HG03095 (cell line): ENCODE measurements around the gene DDX23.
A peak's percentile ranks its signal among the peaks of the same experiment; 100 is the strongest.
"Not testable (repeated sequence)": the region's sequence is repeated elsewhere in the genome, so short reads cannot be mapped to it uniquely, and the experiment has no call there.

Experiments
- ATAC-seq: cut with Tn5 transposase; IDR thresholded peaks from one replicate; pipeline ENCODE4 v1.9.1; 2021; ENCODE audit warnings: moderate library complexity; ENCODE audit not compliant: unreplicated experiment

Gene DDX23

DNA sequence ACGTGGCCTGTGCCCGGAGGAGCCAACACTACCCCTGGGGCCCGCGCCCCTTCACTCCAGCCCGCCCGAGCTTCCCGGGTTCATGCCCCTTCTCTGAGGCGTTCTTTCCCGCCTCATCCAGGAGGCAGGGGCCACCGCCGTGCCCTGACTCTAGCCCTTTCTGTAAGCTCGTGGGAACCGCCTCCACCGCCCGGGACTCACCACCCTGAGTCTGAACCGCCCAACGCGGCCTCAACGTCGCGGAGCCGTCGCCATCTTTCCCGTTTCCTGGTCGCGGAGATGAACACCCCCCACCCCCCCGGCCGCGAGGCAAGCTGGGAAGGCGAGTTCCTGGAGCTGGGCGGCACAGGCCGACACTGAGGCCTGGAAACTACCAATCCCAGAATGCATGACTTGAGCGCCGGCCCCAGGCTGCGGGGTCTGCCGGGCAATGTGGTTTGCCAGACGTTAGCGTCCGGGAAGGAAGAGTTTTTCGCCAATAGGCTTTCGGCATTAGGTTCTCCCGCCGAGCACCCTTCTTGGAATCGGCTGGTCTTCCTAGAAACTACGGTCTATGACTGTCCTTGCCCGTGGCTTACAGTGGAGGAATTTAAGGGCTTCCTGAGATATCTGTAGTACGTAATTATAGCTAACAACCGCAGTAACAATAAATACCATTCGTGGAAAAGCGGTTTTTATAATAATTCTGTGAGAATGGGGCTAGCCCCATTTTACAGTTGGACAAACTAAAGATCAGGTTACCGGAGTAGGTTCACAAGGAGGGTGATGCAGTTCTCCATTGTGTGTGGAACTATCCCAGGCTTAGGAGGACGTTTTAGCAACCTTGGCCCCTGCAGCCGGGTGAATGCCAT lies at the start of gene DDX23:
TSS of gene DDX23 (minus strand) at position 281 of the 851 bp plus-strand sequence. CDS start 6,381 bp downstream, outside the sequence.
- ATAC-seq: peak; percentile 93

DNA sequence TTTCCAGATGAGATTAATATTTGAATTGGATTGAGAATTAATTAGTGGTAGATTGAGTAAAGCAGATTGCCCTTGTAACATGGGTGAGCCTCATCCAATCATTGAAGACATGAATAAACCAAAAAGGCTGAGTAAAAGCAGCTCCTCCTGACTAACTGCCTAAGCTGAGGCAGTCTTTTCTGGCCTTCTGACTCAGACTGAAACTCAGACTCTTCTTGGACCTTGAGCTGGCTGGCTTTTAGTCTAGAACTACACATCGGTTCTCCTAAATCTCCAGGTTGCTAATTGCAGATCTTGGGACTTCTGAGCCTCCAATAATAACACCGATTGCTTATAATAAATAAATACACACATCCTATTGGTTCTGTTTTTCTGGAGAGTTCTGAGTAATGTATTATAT lies 49.3 kb upstream of the DDX23 start:
- no peak for ATAC-seq

DNA sequence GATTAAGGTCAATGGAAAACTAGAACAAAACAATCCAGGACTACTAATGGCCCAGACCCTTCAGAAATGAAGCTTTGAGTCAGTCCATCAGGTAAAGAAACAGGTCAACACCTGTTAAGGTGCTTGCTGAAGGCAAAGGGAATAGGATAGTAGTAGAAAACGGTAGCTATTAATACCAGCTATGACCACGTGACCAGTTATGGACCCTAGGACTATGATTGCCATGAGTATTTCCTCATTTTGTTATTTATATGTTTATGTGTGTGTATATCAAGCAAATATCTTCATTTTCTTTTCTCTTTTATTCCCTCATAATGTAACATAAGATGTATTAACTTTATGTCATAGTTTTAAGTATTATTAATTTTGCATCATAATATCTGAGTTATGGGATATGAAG lies 47.7 kb upstream of the DDX23 start:
- no peak for ATAC-seq

DNA sequence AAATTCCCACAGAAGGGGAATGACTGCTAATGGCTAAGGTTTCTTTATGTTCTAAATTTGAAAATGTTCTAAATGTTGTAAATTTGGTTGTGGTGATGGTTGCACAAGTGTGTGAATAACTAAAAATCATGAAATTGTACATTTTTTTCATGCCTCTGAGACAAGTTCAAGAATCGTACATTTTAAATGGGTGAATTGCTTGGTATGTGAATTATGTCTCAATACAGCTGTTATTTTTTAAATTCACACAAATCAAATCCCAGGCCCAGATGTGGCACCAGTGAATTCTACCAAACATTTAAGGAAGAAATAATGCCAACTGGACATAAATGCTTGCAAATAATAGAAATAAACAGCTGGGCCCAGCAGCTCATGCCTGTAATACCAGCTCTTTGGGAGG lies 42.3 kb upstream of the DDX23 start:
- no peak for ATAC-seq

DNA sequence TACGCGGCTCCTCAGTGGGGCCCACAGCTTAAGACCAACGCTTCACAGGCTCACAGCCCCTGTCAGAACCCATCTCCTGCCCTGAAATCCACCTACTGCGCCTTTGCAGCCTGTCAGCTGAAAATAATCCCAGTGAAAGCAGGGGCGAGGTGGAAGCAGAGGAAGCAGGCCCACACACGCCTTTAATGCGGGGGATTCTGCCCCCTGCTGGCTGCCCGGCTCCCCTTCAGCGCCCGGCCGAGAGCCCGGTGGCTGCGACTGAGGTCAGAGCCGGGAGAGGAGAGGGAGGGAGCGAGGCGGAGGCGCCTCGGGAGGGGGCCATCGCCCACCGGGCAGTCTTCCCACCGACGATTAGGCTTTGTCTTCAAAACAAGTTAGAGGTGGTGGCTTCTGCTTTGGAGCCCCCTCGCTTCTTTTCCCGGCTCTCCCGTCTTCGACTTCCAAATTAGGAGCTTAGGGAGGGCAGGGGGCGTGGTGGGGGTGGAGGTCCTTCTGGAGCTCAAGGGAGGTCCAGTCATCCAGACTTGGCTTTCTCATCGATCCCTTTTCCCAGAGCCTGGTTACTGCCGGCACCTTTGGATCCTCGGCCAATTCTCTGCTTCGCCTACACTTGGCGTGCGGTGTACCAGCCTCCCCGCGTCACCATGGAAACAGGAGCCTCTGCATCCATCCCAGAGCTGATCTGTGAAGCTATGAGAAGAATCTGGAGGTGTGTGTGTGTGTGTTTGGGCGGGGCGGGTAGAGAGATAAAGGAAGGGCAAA lies 38.9 kb upstream of the DDX23 start:
- ATAC-seq: no peak

DNA sequence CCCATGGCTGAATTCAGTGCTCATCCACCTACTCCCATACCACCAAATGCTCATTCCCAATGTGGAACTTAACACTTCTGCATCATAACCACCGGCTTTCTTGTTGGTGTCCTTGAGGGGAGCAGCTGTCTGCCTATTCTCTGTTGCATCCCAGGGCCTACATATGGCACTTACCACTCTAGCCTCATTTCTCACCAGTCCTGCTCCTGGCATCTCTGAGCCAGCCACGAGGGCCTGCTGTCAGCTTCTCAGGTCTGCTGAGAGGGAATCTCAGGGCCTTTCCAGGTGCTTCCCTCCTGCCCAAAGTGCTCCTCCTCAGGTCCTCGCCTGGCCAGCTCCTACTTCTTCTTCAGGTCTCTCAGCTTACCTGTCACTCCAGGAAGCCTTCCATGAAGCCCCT lies 37.7 kb upstream of the DDX23 start:
- no peak for ATAC-seq

DNA sequence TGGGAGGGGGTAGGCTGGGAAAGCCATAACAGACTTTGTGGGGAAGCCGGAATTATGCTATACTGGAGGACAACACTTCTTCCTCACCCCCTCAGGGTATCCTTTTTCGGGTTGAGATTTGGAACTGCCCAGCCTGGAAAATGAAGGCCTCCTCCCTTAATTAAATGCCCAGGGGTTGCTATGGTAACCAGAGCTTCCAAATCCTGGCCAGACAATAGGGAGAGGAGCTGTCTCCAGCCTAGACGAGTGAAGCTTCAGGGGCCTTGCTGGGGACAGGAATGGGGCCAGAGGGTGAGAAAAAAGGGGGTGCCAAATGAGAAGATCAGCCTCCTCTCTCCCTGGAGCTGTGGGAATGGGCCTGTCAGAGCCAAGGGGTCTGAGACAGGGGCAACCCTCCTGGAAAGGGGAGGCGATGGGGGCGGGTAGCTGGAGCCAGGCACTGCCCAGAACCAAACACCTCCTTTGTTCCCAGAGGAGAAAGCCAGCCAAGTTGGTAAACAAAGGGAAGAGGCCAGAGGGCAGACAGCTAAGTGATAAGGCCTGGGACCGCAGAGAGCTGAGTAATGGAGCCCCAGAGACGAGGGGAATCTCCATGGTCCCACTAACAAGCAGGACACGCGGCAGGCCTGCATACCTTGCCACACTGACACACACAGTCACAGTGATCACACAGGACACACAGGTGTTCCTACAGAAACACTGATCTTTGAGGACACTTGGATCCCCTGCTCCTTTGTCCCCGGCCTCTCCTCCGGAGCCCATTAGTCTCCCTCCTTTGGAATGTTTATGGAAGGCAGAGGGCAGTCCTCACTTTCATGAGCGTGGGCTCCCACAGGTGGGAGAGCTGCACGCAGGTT lies 31.6 kb upstream of the DDX23 start:
- no peak for ATAC-seq

DNA sequence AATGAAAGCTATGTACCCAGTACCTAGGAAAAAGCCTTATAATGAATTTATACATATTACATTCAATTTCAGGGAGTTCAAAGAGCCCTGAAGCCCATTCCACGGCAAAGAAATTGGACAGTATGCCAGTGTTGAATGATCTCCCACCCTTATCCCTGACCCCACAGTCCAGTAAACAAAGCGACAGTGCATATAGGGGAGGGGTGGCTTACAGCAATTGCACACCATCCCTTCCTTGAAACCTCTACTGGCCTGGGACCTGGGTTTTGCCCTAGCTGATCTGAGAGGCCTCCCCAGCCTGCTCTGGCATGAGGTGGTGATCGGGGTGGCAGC lies 31.0 kb upstream of the DDX23 start:
- no peak for ATAC-seq

DNA sequence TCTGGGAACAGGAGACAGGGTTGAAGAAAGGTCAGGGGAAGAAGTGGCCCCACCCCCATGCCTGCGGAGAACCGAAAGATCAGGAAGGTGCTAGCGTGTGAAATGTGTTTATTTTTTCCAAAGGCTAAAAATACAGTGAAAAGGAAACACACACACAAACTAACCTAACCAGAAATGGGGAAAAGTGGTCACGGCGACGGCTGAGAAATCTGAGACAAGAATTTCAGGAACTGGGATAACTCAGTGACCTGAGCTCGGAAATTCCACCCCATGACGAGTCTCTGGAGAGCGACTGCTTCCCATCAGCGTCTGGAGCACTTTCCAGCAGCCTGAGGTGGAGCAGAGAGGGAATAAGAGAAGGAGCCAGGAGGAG lies 30.3 kb upstream of the DDX23 start:
- no peak for ATAC-seq

DNA sequence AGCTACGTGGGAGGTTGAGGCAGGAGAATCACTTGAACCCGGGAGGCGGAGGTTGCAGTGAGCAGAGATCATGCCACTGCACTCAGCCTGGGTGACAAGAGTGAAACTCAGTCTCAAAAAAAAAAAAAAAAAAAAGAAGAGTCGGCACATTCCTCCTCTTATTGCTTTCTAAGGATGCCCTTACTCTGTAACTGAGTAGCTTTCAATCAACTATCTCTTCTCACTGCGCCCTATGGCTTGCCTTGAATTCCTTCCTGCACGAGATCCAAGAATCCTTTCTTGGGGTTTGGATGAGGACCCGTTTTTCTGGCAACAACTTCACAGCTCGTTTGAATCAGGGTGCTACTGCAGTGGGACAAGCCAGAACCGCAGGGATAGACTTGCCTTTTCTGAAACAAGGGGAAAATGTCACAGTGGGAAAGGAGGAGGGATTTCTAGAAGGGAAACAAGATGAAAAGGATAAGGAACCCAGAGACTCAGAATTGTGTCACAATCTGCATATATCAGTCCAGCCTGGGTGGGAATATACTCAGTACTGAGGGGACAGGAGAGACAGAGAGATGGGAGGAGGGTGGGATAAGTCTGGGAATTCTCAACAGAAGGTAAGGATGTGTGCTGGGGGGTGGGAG lies 29.8 kb upstream of the DDX23 start:
- ATAC-seq: no peak

DNA sequence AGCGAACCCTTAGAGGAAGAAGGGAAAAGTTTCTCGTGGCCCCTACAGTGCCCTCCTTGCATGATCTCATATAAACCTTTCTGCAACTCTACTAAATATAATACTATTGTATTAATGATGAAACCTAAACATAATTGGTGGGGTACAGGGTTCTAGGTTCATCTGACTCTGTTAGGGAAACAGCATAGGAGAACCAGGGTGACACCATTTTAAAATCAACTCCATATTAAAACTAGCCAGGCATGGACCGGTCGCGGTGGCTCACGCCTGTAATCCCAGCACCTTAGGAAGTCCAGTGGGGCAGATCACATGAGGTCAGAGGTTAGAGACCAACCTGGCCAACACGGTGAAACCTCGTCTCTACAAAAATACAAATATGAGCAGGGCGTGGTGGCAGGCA lies 28.7 kb upstream of the DDX23 start:
- ATAC-seq: no peak

DNA sequence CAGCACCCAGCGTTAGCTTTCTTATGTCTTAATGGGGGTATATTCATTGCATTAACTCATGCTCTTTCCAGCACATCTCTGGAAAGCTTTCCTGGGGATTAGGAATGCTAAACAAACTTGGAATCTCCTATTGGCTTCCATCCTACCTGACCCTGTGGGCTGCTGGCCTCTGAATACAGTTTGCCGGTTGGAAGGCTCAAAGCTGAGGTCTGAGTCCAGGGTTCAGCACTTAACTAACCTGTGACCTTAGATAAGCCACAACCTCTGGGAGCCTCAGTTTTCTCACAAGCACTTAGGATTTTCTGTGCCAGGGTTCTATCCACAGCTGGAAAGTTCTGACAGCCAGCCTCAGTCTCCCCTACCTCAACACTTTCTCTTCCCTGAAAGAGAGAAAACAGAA lies 26.6 kb upstream of the DDX23 start:
- no peak for ATAC-seq

DNA sequence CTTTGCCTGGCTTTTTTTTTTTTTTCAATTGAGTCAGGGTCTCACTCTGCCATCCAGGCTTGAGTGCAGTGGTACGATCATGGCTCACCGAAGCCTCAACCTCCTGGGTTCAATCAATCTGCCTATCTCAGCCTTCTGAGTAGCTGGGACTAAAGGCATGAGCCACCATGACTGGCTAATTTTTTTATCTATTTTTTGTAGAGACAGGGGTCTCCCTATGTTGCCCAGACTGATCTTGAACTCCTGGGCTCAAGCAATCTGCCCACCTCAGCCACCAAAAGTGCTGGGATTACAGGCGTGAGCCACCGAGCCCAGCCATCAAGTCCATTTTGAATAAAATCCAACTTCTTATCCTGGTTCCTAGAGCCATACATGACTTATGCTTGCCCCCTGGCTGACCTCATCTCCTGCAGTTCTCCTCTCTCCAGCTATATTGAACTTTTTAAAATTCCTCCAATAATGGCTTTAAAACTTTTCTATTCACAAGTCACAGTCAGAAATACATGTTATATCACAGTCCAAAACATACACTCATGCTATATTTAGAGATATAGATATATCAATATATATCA lies 24.1 kb upstream of the DDX23 start:
- ATAC-seq: no peak

DNA sequence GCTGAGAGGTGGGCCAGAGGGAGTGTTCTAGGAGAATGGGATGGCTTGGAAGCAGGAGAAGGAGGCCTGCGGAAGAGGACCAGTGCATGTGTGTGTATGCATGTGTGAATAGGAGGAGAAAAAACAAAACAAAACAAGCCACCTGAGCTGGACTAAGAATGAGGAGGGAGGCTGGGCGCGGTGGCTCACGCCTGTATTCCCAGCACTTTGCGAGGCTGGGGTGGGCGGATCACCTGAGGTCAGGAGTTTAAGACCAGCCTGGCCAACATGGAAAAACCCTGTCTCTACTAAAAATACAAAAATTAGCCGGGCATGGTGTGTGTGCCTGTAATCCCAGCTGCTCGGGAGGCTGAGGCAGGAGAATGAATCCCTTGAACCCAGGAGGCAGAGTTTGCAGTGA lies 21.6 kb upstream of the DDX23 start:
- not testable (repeated sequence) for ATAC-seq

DNA sequence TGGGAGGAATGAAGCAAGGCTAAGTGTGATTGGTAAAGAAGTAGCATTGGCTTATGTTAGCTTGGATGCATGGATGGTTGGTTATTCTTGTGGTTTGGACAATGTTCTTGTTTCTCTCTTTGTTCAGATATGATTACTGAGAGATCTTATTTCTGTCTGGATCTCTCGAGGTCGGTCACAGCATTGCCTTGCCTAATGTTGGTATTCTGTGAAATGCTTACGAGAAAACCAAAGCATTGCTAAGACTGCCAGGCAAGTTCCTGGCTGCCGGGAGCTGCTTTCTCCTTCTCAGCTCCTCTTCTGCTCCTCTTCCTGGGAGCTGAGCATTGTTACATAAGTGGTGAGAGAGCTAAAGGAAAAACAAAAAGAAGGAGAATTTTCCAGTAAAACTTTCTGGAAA lies 21.1 kb upstream of the DDX23 start:
- no peak for ATAC-seq

DNA sequence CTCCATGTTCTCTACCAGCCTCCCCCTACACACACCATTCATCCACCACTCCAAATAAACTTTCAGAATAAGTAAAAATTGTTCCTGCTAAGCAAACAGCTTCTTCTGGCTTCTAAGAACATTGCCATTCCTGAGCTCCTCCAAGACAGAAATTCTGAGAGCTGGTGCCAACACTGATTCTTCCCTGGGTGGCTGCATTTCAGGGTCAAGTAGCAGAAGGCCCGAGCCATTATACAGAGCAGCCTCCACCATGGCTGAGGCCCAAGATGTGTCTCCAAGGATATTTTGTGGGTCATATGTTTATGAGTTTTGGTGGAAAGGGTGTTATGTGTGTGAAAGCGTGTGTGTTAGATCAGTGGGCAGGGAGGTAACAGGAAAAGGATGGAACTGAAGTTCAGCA lies 17.2 kb upstream of the DDX23 start:
- ATAC-seq: no peak

DNA sequence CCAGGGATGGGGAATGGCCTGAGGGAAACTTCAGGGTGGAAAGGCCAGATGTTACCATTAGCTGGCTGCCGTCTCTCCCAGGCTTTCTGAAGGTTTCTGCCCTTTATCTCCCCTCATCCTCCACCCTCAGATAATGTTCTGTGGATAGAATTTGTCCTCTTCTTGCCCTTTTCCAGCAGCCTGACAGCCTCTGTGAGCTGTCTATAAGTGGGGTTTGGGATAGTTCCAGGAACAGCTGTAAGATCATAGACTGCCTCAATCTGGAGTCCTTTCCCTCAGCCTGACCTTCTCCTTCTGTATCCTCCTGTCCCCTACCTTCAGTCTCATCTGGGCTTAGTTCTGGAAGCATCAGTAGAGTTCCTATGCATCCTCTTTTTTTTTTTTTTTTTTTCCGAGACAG lies 16.5 kb upstream of the DDX23 start:
- no peak for ATAC-seq

DNA sequence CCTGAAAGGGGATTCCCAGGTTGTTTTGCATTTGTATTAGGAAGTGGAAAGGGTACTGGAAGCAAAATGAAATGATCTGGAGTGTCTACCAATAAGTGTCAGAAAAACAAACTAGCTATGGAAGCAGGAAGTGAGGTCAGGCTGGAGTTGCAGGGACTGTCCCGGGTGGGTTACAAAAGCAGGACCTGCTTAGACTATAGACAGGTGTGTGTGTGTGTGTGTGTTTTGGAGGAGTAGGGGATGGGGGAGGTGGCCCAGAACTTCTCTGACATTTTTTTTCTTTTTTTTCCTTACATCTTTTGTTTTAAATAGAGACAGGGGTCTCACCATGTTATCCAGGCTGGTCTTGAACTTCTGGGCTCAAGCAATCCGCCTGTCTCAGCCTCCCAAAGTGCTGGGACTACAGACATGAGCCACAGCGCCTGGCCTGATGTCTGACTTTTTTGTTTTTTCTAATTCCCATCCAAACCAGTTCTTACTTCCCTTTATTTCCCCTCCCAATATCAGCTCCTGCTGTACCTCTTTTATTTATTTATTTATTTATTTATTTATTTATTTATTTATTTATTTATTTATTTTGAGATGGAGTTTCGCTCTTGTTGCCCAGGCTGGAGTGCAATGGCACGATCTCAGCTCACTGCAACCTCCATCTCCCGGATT lies 14.2 kb upstream of the DDX23 start:
- ATAC-seq: peak; percentile 54

DNA sequence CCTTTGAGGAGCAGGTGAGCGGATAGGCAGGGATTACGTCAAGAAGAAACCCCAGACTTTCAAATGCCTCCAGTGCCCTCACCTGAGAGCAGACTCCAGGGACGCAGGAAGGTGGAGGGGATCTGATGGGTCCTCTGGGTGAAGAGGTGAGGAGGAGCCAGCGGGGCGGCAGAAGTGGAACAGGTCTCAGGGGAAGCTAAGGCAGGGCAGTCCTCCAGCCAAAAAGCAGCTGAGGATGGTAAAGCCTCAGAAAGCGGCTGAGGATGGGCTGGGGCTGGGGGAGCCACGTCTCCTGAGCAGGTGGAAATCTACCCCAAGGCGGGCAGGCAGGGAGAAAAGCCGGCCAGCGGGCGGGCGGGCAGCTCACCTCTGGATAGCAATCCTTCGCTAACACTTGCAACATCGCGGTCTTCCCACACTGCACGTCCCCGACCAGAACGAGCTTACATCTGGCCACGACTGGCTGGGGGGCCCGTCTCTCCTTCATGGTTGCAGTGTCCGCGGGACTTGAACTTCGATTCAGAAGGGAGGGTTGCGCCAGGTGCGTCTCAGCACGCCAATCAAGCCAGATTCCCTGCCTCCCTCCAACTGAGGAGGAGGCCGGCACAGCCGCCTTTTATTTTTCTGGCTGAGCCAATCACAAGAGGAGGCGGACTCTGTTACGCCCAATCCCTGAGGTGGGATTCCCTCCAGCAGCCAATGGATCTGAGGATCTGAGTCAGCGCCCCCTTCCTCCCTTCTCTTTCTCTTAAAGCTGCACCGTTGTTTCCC lies 13.5 kb upstream of the DDX23 start, which contains the start of gene RND1:
TSS of gene RND1 (minus strand) at position 590 of the 771 bp plus-strand sequence. CDS start at position 487, 103 bp downstream.
- ATAC-seq: peak; percentile 90
